H1 (cell line): Measurements from ENCODE around the gene GPER1. TPM values are rescaled to one million over a fixed set of nuclear protein-coding genes. Genes with fewer than 3 reads are reported as not detected.

ENCODE experiments used
- CTCF ChIA-PET: fragments of 300-600 bp; sonication (Branson Sonifier 250); formaldehyde crosslinking; loops from one replicate; lab custom pipeline; 2021; ENCODE audit not compliant: partially characterized antibody; lab: Charles Lee
- POLR2A ChIA-PET: fragments of 300-600 bp; sonication (Branson Sonifier 250); formaldehyde crosslinking; loops from one replicate; lab custom pipeline; 2021; ENCODE audit warnings: inconsistent platforms; ENCODE audit not compliant: partially characterized antibody; lab: Charles Lee
- DNase-seq, 2 experiments: peaks; one replicate each; pipeline versions ENCODE4 v3.0.0 to v3.0.0-alpha.2; 2010 to 2022; ENCODE audit warnings: low spot score in 2 of 2, low read depth in 1 of 2, mixed read lengths in 1 of 2
- FAIRE-seq: peaks from 2 replicates; lab custom pipeline; 2011; peaks lifted over from hg19 to GRCh38; lab: Jason Lieb, UNC
- H2AFZ ChIP-seq: 2 replicates; pipeline ENCODE4 v1.8.1; 2012; ENCODE audit warnings: low read length, inconsistent platforms
- H2AK5ac ChIP-seq: 2 replicates; pipeline ENCODE4 v1.6.1; 2013; ENCODE audit warnings: low read depth, low read length
- H2BK120ac ChIP-seq: replicated peaks from 2 replicates; pipeline ENCODE3; 2013; ENCODE audit warnings: low read depth, low read length, inconsistent platforms
- H2BK12ac ChIP-seq: 2 replicates; pipeline ENCODE4 v1.6.1; 2013; ENCODE audit warnings: low read depth, low read length
- H2BK15ac ChIP-seq: 2 replicates; pipeline ENCODE4 v1.6.1; 2013; ENCODE audit warnings: low read length
- H2BK20ac ChIP-seq: 2 replicates; pipeline ENCODE4 v1.6.1; 2013; ENCODE audit warnings: low read length
- H2BK5ac ChIP-seq: 2 replicates; pipeline ENCODE4 v1.6.1; 2013; ENCODE audit warnings: low read depth, low read length
- H3K14ac ChIP-seq: 2 replicates; pipeline ENCODE4 v1.6.1; 2013; ENCODE audit warnings: inconsistent platforms; ENCODE audit not compliant: insufficient read length
- H3K18ac ChIP-seq: 2 replicates; pipeline ENCODE4 v1.6.1; 2013; ENCODE audit warnings: low read length; ENCODE audit errors: extremely low read depth
- H3K23ac ChIP-seq: 2 replicates; pipeline ENCODE4 v1.6.1; 2013; ENCODE audit warnings: inconsistent platforms; ENCODE audit not compliant: insufficient read length
- H3K23me2 ChIP-seq: 2 replicates; pipeline ENCODE4 v1.6.1; 2013; ENCODE audit warnings: low read depth, low read length
- H3K27ac ChIP-seq: 2 replicates; pipeline ENCODE4 v1.6.1; 2011; ENCODE audit warnings: low read depth, low read length, inconsistent platforms
- H3K27me3 ChIP-seq, 4 experiments: replicated peaks in 1 of 4; 1 replicate in 1 of 4; 2 replicates in 3 of 4; pipeline versions ENCODE4 v1.6.1 to v1.8.1; 2011 to 2013; ENCODE audit warnings: low read length in 3 of 4, mild to moderate bottlenecking in 3 of 4, inconsistent platforms in 2 of 4, mixed read lengths in 2 of 4, moderate library complexity in 1 of 4; ENCODE audit not compliant: control insufficient read depth in 3 of 4, insufficient read depth in 3 of 4; ENCODE audit errors: extremely low read depth in 1 of 4
- H3K36me3 ChIP-seq, 4 experiments: 2 replicates each; pipeline versions ENCODE4 v1.6.1 to v1.8.1; 2011 to 2013; ENCODE audit warnings: mild to moderate bottlenecking in 4 of 4, low read length in 3 of 4, moderate library complexity in 2 of 4, control low read depth in 1 of 4, inconsistent platforms in 1 of 4; ENCODE audit not compliant: insufficient read depth in 4 of 4, control insufficient read depth in 2 of 4
- H3K4ac ChIP-seq: replicated peaks from 2 replicates; pipeline ENCODE3; 2013; ENCODE audit warnings: low read length, low read depth, mixed read lengths, inconsistent platforms; ENCODE audit not compliant: insufficient read length
- H3K4me1 ChIP-seq, 4 experiments: replicated peaks in 1 of 4; 1 replicate in 1 of 4; 2 replicates in 3 of 4; pipeline versions ENCODE4 v1.6.1 to v1.8.1; 2011 to 2013; ENCODE audit warnings: low read length in 3 of 4, inconsistent platforms in 2 of 4, mixed read lengths in 1 of 4; ENCODE audit not compliant: insufficient read depth in 4 of 4, control insufficient read depth in 3 of 4
- H3K4me2 ChIP-seq, 2 experiments: 2 replicates each; pipeline versions ENCODE4 v1.6.1 to v1.8.1; 2011 to 2013; ENCODE audit warnings: low read depth in 2 of 2, low read length in 2 of 2, control low read depth in 1 of 2, inconsistent platforms in 1 of 2, mild to moderate bottlenecking in 1 of 2; ENCODE audit not compliant: insufficient read depth in 1 of 2
- H3K4me3 ChIP-seq, 4 experiments: fragments of 200-600, 300-600 bp in 1 of 4; sonication (generic), shearing (Covaris generic), sonication (Bioruptor Twin) in 1 of 4; 2 replicates each; pipeline versions ENCODE4 v1.5.1 to v1.8.1; 2011 to 2016; ENCODE audit warnings: low read length in 4 of 4, low read depth in 3 of 4, control low read depth in 2 of 4, inconsistent platforms in 2 of 4, mild to moderate bottlenecking in 2 of 4, mixed read lengths in 1 of 4, moderate library complexity in 1 of 4; ENCODE audit not compliant: insufficient read depth in 2 of 4; ENCODE audit errors: extremely low read depth in 1 of 4
- H3K56ac ChIP-seq: replicated peaks from 2 replicates; pipeline ENCODE3; 2013; ENCODE audit warnings: low read depth, mild to moderate bottlenecking, mixed read lengths, low read length, inconsistent platforms; ENCODE audit not compliant: insufficient read length
- H3K79me1 ChIP-seq: 2 replicates; pipeline ENCODE4 v1.6.1; 2013; ENCODE audit warnings: low read depth, low read length, control low read depth
- H3K79me2 ChIP-seq, 2 experiments: 2 replicates each; pipeline versions ENCODE4 v1.6.1 to v1.8.1; 2012 to 2013; ENCODE audit warnings: low read length in 2 of 2, mild to moderate bottlenecking in 2 of 2, inconsistent platforms in 1 of 2; ENCODE audit not compliant: insufficient read depth in 2 of 2, control insufficient read depth in 1 of 2
- H3K9ac ChIP-seq, 4 experiments: replicated peaks in 1 of 4; 1 replicate in 1 of 4; 2 replicates in 3 of 4; pipeline versions ENCODE4 v1.6.1 to v1.8.1; 2011 to 2013; ENCODE audit warnings: low read depth in 3 of 4, low read length in 3 of 4, control low read depth in 2 of 4, mild to moderate bottlenecking in 2 of 4, moderate library complexity in 2 of 4, inconsistent platforms in 1 of 4; ENCODE audit errors: extremely low read depth in 1 of 4
- H3K9me3 ChIP-seq, 2 experiments: 2 replicates each; pipeline versions ENCODE4 v1.6.1 to v1.8.1; 2012 to 2013; ENCODE audit warnings: mild to moderate bottlenecking in 2 of 2, moderate library complexity in 2 of 2, control low read depth in 1 of 2, inconsistent platforms in 1 of 2, low read depth in 1 of 2, low read length in 1 of 2, mixed read lengths in 1 of 2; ENCODE audit not compliant: insufficient read depth in 2 of 2
- H4K20me1 ChIP-seq, 2 experiments: replicated peaks in 1 of 2; 2 replicates each; pipeline versions ENCODE3 to v1.8.1; 2011 to 2013; ENCODE audit warnings: inconsistent platforms in 2 of 2, low read length in 2 of 2, mild to moderate bottlenecking in 1 of 2; ENCODE audit not compliant: insufficient read depth in 2 of 2, control insufficient read depth in 1 of 2
- H4K5ac ChIP-seq: 2 replicates; pipeline ENCODE4 v1.6.1; 2013; ENCODE audit warnings: low read length, low read depth, mixed read lengths, inconsistent platforms; ENCODE audit not compliant: insufficient read length
- H4K8ac ChIP-seq: 2 replicates; pipeline ENCODE4 v1.8.0; 2013; ENCODE audit warnings: mild to moderate bottlenecking, moderate library complexity, low read length, inconsistent platforms; ENCODE audit not compliant: insufficient read depth; ENCODE audit errors: extremely low read depth
- H4K91ac ChIP-seq: replicated peaks from 2 replicates; pipeline ENCODE3; 2013; ENCODE audit warnings: low read length, mixed read lengths, inconsistent platforms; ENCODE audit not compliant: insufficient read length
- BRCA1 ChIP-seq: IDR thresholded peaks from 2 replicates; pipeline ENCODE4 v1.6.1; 2012; ENCODE audit warnings: low read depth, low read length, improper control_type of control experiment
- CTBP2 ChIP-seq: IDR thresholded peaks from 2 replicates; pipeline ENCODE4 v1.7.0; 2011; ENCODE audit warnings: borderline replicate concordance, mild to moderate bottlenecking, moderate library complexity, mixed read lengths, low read length; ENCODE audit not compliant: insufficient read depth, insufficient read length
- RXRA ChIP-seq: IDR thresholded peaks from 2 replicates; pipeline ENCODE4 v1.6.1; 2011; ENCODE audit warnings: low read depth, mild to moderate bottlenecking, low read length, moderate library complexity; ENCODE audit not compliant: insufficient read depth
- TBP ChIP-seq: IDR thresholded peaks from 2 replicates; pipeline ENCODE4 v1.6.1; 2011; ENCODE audit warnings: low read depth, low read length, improper control_type of control experiment
- WGBS, 2 experiments: shearing (Covaris generic) in 1 of 2; methylation state at CpG; one replicate each; pipeline versions ENCODE4 v1.1.6 to v1.1.7; 2013 to 2015; ENCODE audit warnings: low lambda C conversion rate in 2 of 2, mixed read lengths in 2 of 2, inconsistent platforms in 1 of 2, low coverage in 1 of 2, missing lambda C conversion rate in 1 of 2; ENCODE audit not compliant: insufficient replicate concordance in 2 of 2, insufficient coverage in 1 of 2, insufficient read length in 1 of 2; ENCODE audit errors: extremely low coverage in 1 of 2, missing lambda C conversion rate in 1 of 2; 5-methylcytosine and 5-hydroxymethylcytosine counted together
- polyA plus RNA-seq, 7 experiments: library from polyadenylated mRNA; depleted of rRNA in 3 of 7; stranded (reverse) in 5 of 7; unstranded in 2 of 7; fragments of >200 nt in 5 of 7; fragments of 200-250 nt in 2 of 7; gene quantifications; 1 replicate in 5 of 7; 2 replicates in 1 of 7; 4 replicates in 1 of 7; pipeline versions ENCODE4 v1.2.1 to v1.2.3, GENCODE V29; 2011 to 2013; ENCODE audit warnings: missing spikeins in 2 of 7, mixed read lengths in 2 of 7
- total RNA-seq: library from RNA; stranded (reverse); fragmentation: NEBNext Ultra II Directional; extraction: Animal tissue kit (Norgen Biotek cat#: 25700); gene quantifications from 2 replicates; pipeline ENCODE4 v1.2.1, GENCODE V29; 2021
- TF ChIP-seq, protein P1 (sequence below): IDR thresholded peaks from 2 replicates; pipeline ENCODE4 v1.6.1; 2012; ENCODE audit warnings: inconsistent platforms
- TF ChIP-seq, protein P2 (sequence below), 3 experiments: IDR thresholded peaks; 1 replicate in 2 of 3; 2 replicates in 1 of 3; pipeline versions ENCODE4 v1.5.1 to v1.6.1; 2011; ENCODE audit warnings: low read length in 3 of 3, mild to moderate bottlenecking in 3 of 3, inconsistent platforms in 2 of 3, low read depth in 1 of 3, moderate library complexity in 1 of 3; ENCODE audit not compliant: insufficient read depth in 1 of 3; ENCODE audit errors: control extremely low read depth in 1 of 3

The GPER1 gene
- total and polyA plus RNA-seq, 2 of the 8 experiments (the other 6 are each of a cell fraction or from before 2014, with no cell fraction given) = 0.24 to 0.47 TPM

DNA sequence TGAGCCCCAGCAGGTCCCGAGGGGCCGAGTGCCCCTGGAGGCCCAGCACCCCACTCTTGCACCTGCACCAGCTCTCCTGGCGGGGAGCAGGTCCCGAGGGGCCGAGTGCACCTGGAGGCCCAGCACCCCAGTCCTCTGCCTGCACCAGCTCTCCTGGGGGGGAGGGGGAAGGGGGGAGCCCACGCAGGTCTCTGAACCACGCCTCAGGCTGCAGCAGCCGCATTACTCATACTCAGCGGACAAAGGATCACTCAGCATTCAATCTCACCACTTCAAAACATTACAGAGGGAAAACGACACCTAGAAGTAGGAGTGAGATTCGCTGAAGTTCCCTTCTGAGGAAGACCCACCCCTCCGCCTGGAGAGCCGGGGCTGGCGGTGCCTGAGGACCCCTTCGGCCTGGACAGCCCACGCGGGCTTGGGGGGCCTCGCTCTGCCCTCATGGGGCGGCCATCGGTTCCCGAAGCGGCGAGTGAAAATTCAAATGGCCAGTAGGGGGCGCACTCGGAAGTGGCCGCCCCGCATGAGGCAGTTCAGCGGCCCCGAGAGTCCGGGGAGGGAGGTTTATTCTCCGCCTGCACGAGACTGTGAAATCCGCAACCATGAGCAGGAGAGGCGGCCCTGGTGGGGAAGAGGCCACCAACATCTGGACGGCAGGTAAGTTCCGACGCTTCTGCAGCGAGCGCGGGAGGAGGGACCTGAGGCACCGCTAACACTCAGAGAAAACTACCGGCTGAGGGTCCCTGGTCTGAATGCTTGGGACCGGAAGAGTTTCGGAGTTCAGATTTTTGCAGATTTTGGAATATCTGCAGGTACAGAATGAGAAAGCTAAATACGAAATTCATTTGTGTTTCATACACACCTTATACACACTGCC is 1.1 kb upstream of the GPER1 start:
- peak overlapping the region in 3 of 4 experiments; percentile 18 to 51 (median 43); a peak in 5 of 8 replicates for H3K4me3 ChIP-seq
- ChIA-PET POLR2A (interaction anchor here (1.0 kb wide), 1 partner anchor 62 kb away, joined by 3 read pairs; no protein-coding TSS in a partner anchor), CTCF (interaction anchor here (0.6 to 12.1 kb wide), 38 partner anchors 8 to 497 kb away, joined by 3 to 83 read pairs (median 5); partner anchors contain the start of gene ZFAND2A)
- H2BK120ac ChIP-seq = no peak overlapping the region
- peak overlapping the region; percentile 74 for H4K91ac ChIP-seq
- H3K36me3 ChIP-seq = no peaks in the 10 kb centered on the region; a peak in 1 of 8 replicates
- WGBS, 2 experiments = 32% methylated on average over 44 of the region's 45 CpGs; no CpG with 5 or more reads in 1 of the 2 experiments
- H3K9ac ChIP-seq = peak overlapping the region in 1 of 4 experiments; percentile 13; a peak in 2 of 7 replicates
- H3K18ac ChIP-seq = peak overlapping the region; percentile 48
- peak; percentile 57 to 93 for DNase-seq
- no peak overlapping the region for H3K4ac ChIP-seq
- H3K79me2 ChIP-seq = 0 out of 4 replicates have a peak, but pooled peaks cover 0 to 2% of the 10 kb centered on the region in 2 experiments
- no peak overlapping the region for H2BK5ac ChIP-seq
- no peak overlapping the region for H3K56ac ChIP-seq
- H3K79me1 ChIP-seq = peaks cover 2% of the 10 kb centered on the region; the same call in 1 of the 2 replicates
- peaks cover 0 to 19% of the 10 kb centered on the region in 2 experiments for H4K20me1 ChIP-seq
- H2AFZ ChIP-seq = 0 out of 2 replicates have a peak overlapping the region, but pooled peaks have one; percentile 36
- no peak overlapping the region for H2BK15ac ChIP-seq
- no peak overlapping the region for H3K23ac ChIP-seq
- H2BK20ac ChIP-seq = no peak overlapping the region
- no peak overlapping the region for H3K14ac ChIP-seq
- no peaks in the 10 kb centered on the region for H3K23me2 ChIP-seq
- FAIRE-seq = no peak
- H3K4me1 ChIP-seq = peaks cover 2 to 19% (median 4%) of the 10 kb centered on the region in 4 experiments
- H2AK5ac ChIP-seq = no peak overlapping the region
- H3K27me3 ChIP-seq = no peaks in the 10 kb centered on the region
- H2BK12ac ChIP-seq = no peak overlapping the region
- H4K5ac ChIP-seq = peak overlapping the region; percentile 72
- H3K27ac ChIP-seq = no peak overlapping the region
- no peaks in the 10 kb centered on the region for H3K9me3 ChIP-seq
- H3K4me2 ChIP-seq = peak overlapping the region in 1 of 2 experiments; percentile 56; a peak in 3 of 4 replicates
- peak overlapping the region; percentile 77 for H4K8ac ChIP-seq
- no peak for TF ChIP-seq CTBP2
- TF ChIP-seq TBP = peak; percentile 62; the same call in 1 of the 2 replicates
- no peak for TF ChIP-seq BRCA1
- TF ChIP-seq, protein P1, sequence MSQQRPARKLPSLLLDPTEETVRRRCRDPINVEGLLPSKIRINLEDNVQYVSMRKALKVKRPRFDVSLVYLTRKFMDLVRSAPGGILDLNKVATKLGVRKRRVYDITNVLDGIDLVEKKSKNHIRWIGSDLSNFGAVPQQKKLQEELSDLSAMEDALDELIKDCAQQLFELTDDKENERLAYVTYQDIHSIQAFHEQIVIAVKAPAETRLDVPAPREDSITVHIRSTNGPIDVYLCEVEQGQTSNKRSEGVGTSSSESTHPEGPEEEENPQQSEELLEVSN = peak; percentile 34; the same call in 1 of the 2 replicates
- TF ChIP-seq, protein P2, sequence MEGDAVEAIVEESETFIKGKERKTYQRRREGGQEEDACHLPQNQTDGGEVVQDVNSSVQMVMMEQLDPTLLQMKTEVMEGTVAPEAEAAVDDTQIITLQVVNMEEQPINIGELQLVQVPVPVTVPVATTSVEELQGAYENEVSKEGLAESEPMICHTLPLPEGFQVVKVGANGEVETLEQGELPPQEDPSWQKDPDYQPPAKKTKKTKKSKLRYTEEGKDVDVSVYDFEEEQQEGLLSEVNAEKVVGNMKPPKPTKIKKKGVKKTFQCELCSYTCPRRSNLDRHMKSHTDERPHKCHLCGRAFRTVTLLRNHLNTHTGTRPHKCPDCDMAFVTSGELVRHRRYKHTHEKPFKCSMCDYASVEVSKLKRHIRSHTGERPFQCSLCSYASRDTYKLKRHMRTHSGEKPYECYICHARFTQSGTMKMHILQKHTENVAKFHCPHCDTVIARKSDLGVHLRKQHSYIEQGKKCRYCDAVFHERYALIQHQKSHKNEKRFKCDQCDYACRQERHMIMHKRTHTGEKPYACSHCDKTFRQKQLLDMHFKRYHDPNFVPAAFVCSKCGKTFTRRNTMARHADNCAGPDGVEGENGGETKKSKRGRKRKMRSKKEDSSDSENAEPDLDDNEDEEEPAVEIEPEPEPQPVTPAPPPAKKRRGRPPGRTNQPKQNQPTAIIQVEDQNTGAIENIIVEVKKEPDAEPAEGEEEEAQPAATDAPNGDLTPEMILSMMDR (IDR thresholded peaks at IDR 0.05; ENCODE audit: control extremely low read depth in 1 of 3, insufficient read depth in 1 of 3, low read depth in 1 of 3, low read length in 3 of 3) = peak in 2 of 3 experiments; percentile 71 to 88; a peak in 3 of 4 replicates
- no peak for TF ChIP-seq RXRA
